Prostate gland (tissue), 2 donors: ENCODE measurements around the gene COLEC12. TPM values are rescaled to one million over a fixed set of nuclear protein-coding genes. Genes with fewer than 3 reads are reported as not detected.

Source experiments
- DNase-seq: peaks from one replicate; pipeline ENCODE4 v3.0.0-alpha.2; 2019; ENCODE audit warnings: low spot score
- H3K27ac ChIP-seq, 2 donors: fragments of 200-600 bp; sonication (generic); 2 replicates each; pipeline ENCODE4 v1.5.1; 2017 to 2019
- H3K27me3 ChIP-seq: fragments of 200-600 bp; sonication (generic); replicated peaks from 2 replicates; pipeline ENCODE4 v1.5.1; 2019; ENCODE audit not compliant: insufficient read depth
- H3K36me3 ChIP-seq, 2 donors: fragments of 200-600 bp; sonication (generic); 1 replicate in 1 of 2; 2 replicates in 1 of 2; pipeline versions ENCODE4 v1.5.1 to v1.8.1; 2017 to 2019
- H3K4me1 ChIP-seq: fragments of 200-600 bp; sonication (generic); replicated peaks from 2 replicates; pipeline ENCODE4 v1.5.1; 2019
- H3K4me3 ChIP-seq, 2 donors: fragments of 200-600 bp; sonication (generic); 2 replicates each; pipeline ENCODE4 v1.5.1; 2017 to 2019
- H3K9me3 ChIP-seq: fragments of 200-600 bp; sonication (generic); 2 replicates; pipeline ENCODE4 v1.5.1; 2017
- POLR2A ChIP-seq: fragments of 450-650 bp; IDR thresholded peaks from one replicate; pipeline ENCODE4 v1.6.1; 2016; ENCODE audit warnings: antibody characterized with exemption, mild to moderate bottlenecking
- POLR2AphosphoS5 ChIP-seq: sonication (generic); formaldehyde crosslinking; IDR thresholded peaks from one replicate; pipeline ENCODE4 v1.6.1; 2017; ENCODE audit warnings: antibody characterized with exemption
- WGBS: methylation state at CpG from one replicate; pipeline ENCODE4 v1.1.5; 2018; 5-methylcytosine and 5-hydroxymethylcytosine counted together
- intact Hi-C: fragments of 100-400 bp; cut with DNase I; formaldehyde crosslinking; loops from one replicate; pipeline ENCODE4 v1.14.2; 2022
- total RNA-seq, 2 donors: library from RNA; depleted of rRNA; stranded (reverse); fragments of >200 nt; gene quantifications; one replicate each; pipeline ENCODE4 v1.1.0, GENCODE V29; 2016
- TF ChIP-seq, protein P1 (sequence below), 4 experiments: fragments of 200-600 bp in 2 of 4; fragments of 450-650 bp in 2 of 4; sonication (generic) in 2 of 4; IDR thresholded peaks; 1 replicate in 3 of 4; 2 replicates in 1 of 4; pipeline ENCODE4 v1.5.1; 2016 to 2019; ENCODE audit warnings: antibody characterized with exemption in 4 of 4, mild to moderate bottlenecking in 2 of 4, moderate library complexity in 2 of 4

Gene COLEC12
- total RNA-seq, 2 donors from 2014 or later = 11.1 to 35.0 TPM

DNA sequence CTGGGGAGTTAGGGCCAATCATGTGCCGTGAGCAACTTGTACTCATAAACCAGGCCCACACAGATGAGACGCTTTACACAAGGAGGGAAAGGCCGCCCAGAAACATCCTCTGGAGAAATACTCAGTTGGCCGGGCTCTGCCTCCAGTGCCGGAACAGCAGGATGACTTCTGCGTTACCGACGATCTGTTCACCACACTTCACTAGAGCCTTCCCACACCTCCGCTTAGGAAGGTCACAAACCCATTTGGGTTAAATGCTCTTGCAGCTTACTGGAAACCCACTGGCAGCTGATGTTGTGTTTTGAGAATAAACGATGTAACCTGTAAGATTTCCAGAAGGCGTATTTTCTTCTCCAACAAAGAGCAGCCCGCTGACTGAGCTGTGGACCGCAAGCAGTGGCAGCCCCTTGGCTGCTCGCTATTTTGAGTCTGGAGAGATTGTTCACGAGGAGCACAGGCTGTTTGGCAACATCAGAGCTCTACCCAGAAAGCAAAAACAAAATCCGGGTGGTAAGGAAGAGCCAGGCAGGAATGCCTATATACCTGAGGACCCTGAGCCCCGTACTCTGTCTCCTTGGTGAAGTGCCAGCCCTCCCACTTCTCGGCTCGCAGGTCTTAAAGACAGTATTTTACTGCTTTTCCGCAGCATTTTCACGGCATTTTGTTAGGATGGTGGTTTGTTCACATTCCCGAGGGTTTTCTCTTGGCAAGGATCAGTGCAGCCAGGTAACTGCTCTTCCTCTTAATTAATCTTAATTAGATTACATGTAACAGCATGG, 44.0 kb downstream of the COLEC12 start:
- Histone ChIP-seq H3K27ac (peak overlapping the region; percentile 6 to 51), H3K9me3 (no peaks in the 10 kb centered on the region), H3K36me3 (no peaks in the 10 kb centered on the region), H3K4me3 (no peak overlapping the region), H3K27me3 (no peaks in the 10 kb centered on the region), H3K4me1 (peaks cover 5% of the 10 kb centered on the region)
- intact Hi-C loops = no loop called here
- DNase-seq = peak; percentile 16
- TF ChIP-seq POLR2A (no peak), POLR2AphosphoS5 (peak; percentile 20)
- 36% methylated on average over 22 of the region's 22 CpGs for WGBS

DNA sequence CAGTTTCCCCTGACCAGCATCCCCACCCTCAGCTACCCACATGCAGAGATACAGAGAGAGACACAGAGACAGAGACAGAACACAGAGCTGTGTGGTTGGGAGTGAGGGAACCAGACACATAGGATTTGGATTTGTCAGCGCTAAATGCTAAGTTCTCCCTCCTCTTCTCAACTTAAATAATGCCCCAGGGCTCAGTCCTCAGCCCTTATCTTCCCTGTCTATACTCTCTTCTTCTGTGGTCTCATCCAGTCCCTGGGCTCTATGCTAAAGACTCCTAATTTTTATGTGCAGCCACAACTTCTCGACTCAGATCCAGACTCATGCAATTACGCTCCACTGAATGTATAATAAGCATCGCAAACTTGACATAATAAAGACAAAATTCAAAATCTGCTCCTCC, 47.1 kb downstream of the COLEC12 start:
- H3K36me3 ChIP-seq = no peaks in the 10 kb centered on the region
- TF ChIP-seq POLR2A (no peak), POLR2AphosphoS5 (no peak)
- TF ChIP-seq, protein P1, sequence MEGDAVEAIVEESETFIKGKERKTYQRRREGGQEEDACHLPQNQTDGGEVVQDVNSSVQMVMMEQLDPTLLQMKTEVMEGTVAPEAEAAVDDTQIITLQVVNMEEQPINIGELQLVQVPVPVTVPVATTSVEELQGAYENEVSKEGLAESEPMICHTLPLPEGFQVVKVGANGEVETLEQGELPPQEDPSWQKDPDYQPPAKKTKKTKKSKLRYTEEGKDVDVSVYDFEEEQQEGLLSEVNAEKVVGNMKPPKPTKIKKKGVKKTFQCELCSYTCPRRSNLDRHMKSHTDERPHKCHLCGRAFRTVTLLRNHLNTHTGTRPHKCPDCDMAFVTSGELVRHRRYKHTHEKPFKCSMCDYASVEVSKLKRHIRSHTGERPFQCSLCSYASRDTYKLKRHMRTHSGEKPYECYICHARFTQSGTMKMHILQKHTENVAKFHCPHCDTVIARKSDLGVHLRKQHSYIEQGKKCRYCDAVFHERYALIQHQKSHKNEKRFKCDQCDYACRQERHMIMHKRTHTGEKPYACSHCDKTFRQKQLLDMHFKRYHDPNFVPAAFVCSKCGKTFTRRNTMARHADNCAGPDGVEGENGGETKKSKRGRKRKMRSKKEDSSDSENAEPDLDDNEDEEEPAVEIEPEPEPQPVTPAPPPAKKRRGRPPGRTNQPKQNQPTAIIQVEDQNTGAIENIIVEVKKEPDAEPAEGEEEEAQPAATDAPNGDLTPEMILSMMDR (IDR thresholded peaks at IDR 0.05) = no peak
- peaks cover 5% of the 10 kb centered on the region for H3K4me1 ChIP-seq
- intact Hi-C loops = no loop called here
- H3K9me3 ChIP-seq = no peaks in the 10 kb centered on the region
- H3K4me3 ChIP-seq = no peak overlapping the region
- no peaks in the 10 kb centered on the region for H3K27me3 ChIP-seq
- 90% methylated on average over 4 of the region's 4 CpGs for WGBS
- H3K27ac ChIP-seq = no peak overlapping the region
- no peak for DNase-seq

DNA sequence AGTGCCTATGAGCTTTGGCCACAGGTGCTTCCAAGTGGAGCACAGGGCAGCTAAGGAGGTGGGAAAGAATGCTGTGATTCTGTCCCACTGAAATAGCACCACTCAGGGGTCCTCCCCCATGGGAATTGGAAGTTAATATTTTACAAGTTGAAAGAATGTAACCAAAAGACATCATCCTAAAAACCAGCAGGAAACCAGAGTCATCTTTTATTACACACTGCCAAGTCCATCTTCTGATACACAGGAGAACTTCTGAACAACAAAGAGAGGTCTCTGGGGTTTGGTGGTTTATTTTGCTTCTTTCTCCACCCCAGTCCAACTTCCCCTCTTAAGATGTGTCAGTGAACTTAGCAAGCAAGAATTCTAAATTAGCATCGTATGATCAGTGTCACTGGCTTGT, 47.7 kb downstream of the COLEC12 start:
- Histone ChIP-seq H3K4me1 (peaks cover 5% of the 10 kb centered on the region), H3K36me3 (no peaks in the 10 kb centered on the region), H3K9me3 (no peaks in the 10 kb centered on the region), H3K27ac (no peak overlapping the region), H3K4me3 (no peak overlapping the region), H3K27me3 (no peaks in the 10 kb centered on the region)
- DNase-seq = no peak
- 55% methylated on average over 1 of the region's 1 CpG for whole genome bisulfite sequencing
- TF ChIP-seq POLR2AphosphoS5 (no peak), POLR2A (no peak)
- TF ChIP-seq, protein P1 (IDR thresholded peaks at IDR 0.05) = no peak
- intact Hi-C loops = no loop called here

DNA sequence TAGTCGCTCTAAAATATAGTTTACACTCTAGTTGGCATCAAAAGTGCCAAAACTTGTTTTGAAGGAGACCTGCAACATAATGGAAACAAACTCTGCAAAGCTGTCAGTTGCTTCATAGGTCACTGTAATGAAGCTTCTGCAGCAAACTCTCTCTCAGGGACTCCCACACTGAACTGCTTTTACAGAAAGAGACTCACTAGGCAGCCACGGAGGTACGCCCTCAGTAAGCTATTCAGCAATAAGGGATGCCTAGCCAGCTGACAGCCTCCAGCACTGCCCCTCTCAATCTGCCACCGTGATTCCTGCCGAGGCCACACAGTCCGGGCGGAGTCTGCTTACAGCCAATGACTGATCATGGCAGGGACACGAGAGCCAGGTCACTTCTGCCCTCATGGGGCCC, 51.1 kb downstream of the COLEC12 start:
- TF ChIP-seq POLR2A = no peak
- TF ChIP-seq POLR2AphosphoS5 = peak; percentile 72
- Histone ChIP-seq H3K4me3 (no peak overlapping the region), H3K27me3 (no peaks in the 10 kb centered on the region), H3K9me3 (no peaks in the 10 kb centered on the region), H3K27ac (peak overlapping the region; percentile 36 to 41), H3K4me1 (no peaks in the 10 kb centered on the region), H3K36me3 (no peaks in the 10 kb centered on the region)
- intact Hi-C loops = no loop called here
- WGBS = 51% methylated on average over 8 of the region's 8 CpGs
- DNase-seq = peak; percentile 47

DNA sequence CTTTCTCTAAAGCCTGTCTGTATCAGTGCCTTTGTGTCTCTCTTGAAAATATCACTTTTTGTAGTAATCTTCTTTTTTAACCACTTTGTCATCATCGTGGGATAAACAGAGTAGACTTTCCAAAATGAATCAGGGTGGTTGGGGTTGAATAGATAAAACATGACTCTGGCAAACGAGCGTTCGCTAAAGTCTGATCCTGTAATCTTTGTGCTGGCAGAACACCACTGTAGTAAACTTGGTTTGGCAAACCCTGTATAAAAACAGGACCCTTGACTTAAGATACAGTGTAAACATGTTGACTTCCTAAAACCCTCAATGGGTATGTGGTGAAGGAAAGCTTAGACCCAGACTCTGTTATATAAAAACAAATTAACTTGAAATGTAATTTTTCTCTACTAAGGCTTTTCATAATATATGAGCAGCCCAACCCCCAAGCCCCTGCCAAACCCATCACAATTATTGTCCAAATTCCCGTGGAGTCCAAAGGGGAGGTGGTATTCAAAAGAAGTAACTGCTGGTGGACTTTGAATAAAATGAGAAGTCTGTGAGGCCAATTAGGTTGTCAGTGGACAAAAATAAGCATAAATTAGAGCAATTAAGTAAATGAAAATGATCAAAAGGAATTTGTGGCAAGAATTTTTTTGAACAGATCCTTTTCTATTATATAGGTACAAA, 52.2 kb downstream of the COLEC12 start:
- DNase-seq = peak; percentile 12
- Histone ChIP-seq H3K4me3 (no peak overlapping the region), H3K9me3 (no peaks in the 10 kb centered on the region), H3K27me3 (no peaks in the 10 kb centered on the region), H3K4me1 (no peaks in the 10 kb centered on the region), H3K27ac (peak overlapping the region; percentile 5 to 36), H3K36me3 (no peaks in the 10 kb centered on the region)
- intact Hi-C loops = no loop called here
- TF ChIP-seq POLR2A (no peak), POLR2AphosphoS5 (peak; percentile 37)
- TF ChIP-seq, protein P1 (IDR thresholded peaks at IDR 0.05) = no peak
- 24% methylated on average over 5 of the region's 5 CpGs for WGBS
